NK-92 treated with Interleukin-12 subunit alpha and Interleukin-12 subunit beta, amount 100 ng/mL, for 24 hours (cell line): ENCODE measurements around the gene GIMAP2.

Experiments
- DNase-seq: peaks from one replicate; lab custom pipeline; 2025; lab: John Stamatoyannopoulos, UW

Gene GIMAP2

DNA sequence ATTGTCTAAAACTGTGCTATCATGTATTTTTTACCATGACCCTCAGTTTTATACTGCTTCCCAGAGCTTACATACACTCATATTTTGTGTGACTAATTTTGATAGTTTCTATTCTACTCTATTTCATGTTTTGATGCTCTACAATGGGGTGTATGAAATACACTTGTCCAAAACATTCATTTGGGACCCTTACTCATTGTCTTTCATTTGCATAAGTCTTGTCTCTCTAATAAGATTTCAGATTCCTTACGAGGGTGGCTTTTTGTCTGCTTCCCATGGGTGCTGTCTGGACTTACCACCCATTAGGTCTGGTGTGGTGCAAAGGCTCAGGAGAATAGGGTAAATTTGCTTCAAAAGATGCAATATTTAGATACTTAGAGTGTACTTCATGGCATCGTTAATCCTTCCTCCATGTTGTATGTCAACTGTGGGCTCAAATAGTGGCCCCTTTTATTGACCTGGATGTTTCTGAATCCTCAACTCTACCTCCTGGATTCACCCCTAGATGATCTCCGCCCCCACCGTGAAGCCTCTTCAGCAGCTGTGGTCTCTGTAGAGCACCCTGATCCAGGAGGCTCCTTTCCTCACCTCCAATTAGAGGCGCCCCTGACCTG lies 48.1 kb downstream of the GIMAP2 start:
- no peak for DNase-seq

GRCh38 chr7:150734254-150734653 lies 48.7 kb downstream of the GIMAP2 start:
- DNase-seq, result no peak

- no peak for DNase-seq
These were observed 50.3 kb downstream of the GIMAP2 start for GRCh38 chr7:150735596-150736358.

GRCh38 chr7:150736864-150737263 lies 51.4 kb downstream of the GIMAP2 start:
- no peak for DNase-seq

DNA sequence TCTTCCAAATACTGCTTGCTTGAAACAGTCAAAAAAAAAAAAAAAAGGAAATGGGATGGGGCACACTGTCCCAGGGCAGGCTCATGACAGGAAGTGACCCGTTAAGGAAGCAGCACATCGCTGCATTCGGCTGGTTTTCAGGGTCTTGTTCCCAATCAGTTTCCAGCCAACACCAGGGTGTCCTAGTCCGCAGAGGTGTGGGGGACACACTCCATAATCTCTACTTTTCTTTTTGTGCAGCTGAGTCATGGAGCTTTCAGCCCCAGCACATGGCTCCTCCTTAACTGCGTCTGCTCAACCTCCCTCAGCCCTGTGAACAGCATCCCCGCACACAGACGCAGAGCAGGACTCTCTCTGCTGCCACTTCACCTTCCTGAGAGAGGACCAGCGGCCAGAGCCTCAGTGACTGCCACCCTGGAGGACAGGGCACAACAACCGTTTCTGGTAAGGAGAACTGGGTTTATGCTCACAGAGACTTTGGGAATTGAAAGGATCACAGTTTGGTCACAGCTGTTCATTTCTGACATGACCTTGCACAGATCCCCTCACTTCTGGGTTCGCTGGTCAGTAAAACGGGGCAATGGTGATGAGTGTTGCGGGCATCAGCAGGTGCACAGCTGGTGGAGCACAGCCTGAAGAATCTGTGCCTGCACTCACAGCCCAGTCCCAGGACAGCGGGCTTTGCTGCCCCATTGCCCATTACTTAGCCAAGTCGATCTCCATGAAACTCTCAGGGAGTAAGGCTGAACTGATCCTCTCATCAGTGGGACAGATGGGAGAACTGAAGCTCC lies 52.0 kb downstream of the GIMAP2 start, which contains the start of gene GIMAP5:
TSS of gene GIMAP5 (plus strand) at position 154 of the 791 bp plus-strand sequence. CDS start 3,467 bp downstream, outside the sequence.
- DNase-seq, result peak; percentile 61

- no peak for DNase-seq
These were observed 52.6 kb downstream of the GIMAP2 start for GRCh38 chr7:150738092-150738491.

DNA sequence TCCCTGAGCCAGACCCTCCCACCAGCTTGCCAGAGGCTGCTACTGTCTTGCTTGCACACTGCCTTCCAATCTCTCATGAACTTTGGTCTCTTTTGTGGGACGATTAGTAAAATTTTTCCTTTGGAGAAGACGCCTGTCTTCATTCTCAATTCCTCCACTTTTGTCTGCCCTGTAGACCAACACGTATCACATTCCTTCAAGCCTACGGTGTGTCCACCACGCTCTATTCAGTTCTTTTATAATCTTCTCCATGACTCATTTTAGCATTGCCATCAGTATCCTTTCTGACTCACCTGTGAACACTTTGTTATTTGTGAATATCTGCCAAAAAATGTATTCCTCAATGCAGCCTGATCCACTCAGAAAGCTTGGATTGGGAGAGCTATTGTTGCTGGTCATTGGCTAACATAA lies 53.1 kb downstream of the GIMAP2 start:
- DNase-seq, result no peak

GRCh38 chr7:150739033-150739432 lies 53.5 kb downstream of the GIMAP2 start:
- no peak for DNase-seq

DNA sequence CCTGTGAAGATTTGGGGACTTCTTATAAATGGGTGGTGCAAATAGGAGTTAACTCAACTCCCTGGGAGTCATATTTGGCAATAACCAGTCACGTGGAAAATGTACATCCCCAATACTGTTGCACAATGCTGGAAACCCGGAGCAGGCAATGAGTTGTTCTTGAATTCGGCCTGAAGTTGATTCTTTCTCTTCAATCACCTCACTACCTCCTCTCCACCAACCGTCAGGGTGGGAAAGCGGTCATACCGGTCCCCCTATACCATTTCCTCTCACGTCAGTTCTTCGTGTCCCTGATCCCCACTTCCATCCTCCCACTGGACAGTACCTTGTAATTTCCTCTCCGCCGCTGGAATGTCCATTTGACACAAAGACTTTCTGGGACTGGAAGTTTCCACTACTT lies 54.5 kb downstream of the GIMAP2 start:
- DNase-seq, result no peak

- no peak for DNase-seq
These were observed 56.9 kb downstream of the GIMAP2 start for GRCh38 chr7:150742286-150742968.
